GM18517 (cell line): ENCODE results near the gene DGKG.

Source experiments
- ATAC-seq: cut with Tn5 transposase; IDR thresholded peaks from one replicate; pipeline ENCODE4 v1.9.1; 2021; ENCODE audit warnings: mild to moderate bottlenecking, moderate library complexity; ENCODE audit not compliant: unreplicated experiment

The DGKG gene

DNA sequence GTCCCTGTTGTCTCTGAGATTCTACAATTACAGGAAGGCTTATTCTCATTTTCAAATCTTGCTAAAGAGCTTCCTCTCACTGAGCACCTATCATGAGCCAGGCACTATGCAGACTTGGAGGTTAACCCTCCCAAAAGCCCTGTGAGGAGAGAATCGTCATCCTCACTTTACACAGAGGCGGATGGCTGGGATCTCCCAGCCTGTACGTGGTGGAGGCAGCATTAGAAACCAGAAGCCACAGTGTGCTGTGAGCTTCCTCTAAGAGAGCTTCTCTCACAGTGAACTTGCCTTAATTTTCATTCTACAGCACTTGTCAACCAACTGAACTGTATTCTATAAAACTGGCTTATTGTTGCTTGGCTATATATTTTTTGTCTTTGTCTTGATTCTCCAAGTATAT is 6.1 kb upstream of the DGKG start:
- ATAC-seq, result no peak

- ATAC-seq, result no peak
These were observed 5.6 kb upstream of the DGKG start for GRCh38 chr3:186367631-186368030.

DNA sequence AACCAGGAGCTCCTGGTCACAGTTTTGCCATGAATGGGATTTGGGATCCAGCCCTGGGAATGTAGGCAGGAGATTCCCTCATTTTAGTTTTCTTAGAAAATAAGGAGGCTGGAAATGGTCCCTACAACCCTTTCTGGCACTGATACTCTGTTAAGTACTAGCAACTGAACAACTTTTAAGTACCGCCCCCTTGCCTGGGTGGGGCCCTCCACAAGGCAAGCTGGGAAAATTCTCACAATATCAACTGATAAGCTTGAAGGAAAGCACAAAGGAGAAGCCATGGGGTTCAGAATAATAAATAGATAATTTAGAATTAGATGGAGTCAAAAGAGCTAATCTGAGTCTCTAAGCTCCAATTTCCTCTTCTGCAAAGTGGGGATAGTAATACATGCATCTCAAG is 4.2 kb upstream of the DGKG start:
- no peak for ATAC-seq

DNA sequence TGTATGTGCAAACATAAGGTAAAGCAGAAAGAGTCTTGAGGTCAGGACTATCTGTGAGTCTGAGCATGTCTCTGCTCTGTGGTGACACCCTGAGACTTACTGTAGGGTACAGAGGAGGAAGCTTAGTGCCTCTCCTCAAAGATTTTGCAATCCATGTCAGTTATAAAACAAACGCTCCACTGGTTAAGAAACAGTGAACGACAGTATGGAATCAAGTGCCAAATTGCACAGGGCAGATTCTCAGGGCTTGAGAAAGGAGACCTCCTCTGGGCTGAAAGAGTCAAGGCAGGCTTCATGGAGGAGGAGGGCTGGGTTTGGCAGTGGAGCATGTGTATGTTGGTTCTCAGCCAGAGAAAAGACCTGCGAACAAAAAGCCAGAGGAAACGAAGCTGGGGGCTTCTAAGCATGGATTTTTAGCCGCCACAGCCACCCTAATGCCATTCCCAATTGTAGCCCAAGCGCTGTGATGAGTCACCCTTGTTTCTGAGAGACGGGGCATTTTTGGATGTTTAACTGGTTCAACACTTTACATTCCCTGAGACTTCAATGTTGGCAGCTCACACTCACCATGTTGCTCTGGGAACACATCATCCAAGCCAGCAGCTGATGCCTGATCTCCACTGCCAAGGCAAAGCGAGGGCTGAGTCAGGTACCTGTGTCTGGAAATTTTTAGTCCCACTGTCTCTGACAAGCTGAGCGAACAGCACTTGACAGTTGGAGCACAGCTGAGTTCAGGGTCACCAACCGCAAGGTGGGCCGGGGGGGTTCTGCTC is 3.4 kb upstream of the DGKG start:
- no peak for ATAC-seq

DNA sequence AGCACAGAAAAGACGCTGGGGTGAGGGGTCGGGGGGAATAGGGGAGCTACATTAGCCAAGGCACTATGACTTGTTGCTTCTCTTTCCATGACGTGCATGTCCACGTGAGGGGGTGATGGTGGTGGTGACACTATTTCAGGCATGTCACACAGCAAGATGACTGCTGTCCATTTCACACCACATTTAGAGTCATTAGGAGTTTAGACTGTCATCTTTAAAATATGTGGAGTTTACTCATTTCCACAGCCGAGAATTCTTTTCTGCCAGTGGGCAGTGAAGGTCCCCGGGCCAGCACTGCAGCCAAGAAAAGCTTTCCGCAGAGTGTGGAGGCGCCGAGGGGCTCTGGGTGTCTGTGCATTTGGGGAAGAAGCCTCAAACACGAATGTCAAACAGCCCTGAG is 954 bp upstream of the DGKG start:
- no peak for ATAC-seq

DNA sequence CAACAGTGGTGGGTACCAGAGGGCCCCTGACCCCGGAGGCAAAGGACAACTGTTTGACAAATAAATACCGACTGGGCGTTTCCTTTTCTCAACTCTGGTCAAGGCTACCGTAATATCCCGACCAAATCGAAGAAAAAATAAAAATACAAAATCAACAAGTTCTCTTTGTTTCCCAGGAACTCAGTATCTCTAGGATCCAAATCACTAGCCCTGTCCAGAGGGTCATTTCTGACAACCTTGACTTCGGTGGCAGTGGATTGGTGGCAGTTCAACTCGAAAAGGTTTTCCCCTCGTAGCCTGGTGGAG is 456 bp upstream of the DGKG start:
- ATAC-seq, result no peak

DNA sequence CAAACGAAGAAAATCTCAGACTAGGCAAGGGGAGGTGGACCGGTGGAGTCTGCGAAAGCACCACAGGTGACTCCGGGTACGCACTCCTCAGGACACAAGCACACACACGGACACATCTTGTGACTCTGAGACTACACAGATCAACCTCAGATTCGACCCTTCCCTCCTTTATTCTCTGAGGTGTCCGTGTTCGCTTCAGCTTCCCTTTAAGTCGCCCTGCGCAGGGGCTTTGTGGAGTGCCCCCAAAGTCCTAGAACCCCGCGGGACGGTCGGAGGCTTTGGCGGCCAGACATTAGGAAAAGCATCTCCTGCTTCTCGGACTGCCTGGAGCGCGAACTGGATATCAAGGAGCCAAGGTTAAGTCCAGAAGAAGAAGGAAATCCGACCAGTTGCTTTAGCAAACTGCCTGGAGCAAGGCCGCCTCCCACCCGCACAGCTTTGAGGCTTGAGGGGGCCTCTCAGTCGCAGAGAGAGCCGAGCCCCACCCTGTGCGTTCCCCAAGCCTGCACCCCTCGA is 730 bp downstream of the DGKG start:
- no peak for ATAC-seq

GRCh38 chr3:186360779-186361178 is 1.3 kb downstream of the DGKG start:
- ATAC-seq, result no peak

- ATAC-seq, result no peak
These were observed 3.0 kb downstream of the DGKG start for GRCh38 chr3:186359078-186359477.

DNA sequence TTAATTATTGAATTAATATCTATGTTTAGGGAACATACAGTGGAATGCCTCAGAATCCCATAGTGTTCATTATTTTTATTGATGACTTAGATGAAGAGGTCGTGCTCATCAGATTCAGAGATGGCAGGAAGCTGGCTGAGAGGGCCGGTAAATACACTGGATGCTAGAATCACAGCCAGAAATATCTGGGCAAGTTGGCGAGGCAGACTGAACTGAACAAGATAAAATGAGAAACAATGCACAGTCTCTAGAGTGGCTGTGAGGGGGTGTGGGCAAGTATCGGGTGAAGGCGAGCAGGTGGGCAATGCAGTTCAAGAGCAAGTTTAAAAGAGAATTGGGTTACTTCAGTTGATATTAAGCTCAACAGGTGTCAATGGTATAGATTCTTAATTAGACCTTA is 5.9 kb downstream of the DGKG start:
- no peak for ATAC-seq

DNA sequence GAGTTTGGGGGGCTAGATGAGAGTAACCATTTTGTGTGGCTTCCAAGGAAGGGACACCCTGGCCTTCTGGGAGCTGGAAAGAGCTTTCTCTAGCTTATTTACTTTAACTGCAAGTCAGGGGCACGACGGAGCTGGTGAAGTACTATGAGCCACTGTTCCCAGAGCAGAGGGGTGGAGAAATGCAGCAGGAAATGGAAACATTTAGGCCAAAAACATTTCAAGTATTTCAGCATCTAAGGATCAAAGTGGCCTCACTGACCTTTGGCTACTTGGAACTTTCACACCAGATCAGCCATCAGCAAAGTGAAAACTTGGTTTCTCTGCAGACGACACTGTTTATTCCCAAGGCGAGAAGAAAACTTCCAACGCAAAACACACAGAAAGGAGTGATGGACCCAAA is 7.9 kb downstream of the DGKG start:
- no peak for ATAC-seq

GRCh38 chr3:186352369-186352768 is 9.7 kb downstream of the DGKG start:
- no peak for ATAC-seq

DNA sequence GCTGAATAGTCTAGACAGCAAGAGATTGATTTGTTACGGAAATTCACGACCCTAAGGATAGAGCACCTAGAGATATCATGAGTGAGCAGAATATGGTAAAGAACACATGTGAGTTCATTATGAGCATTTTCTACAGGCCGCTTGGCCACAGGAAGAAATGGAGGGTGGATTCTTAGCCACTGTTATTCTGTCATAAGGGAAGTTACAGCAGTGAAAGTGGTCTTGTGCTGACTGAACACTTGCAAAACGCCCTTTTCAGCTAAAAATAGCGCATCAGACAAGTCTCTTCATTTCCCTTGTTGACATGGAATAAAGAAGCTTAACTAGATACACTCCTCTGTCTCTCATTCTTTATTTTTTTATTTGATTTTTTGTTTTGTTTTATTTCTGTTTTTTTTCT is 19.8 kb downstream of the DGKG start:
- no peak for ATAC-seq

GRCh38 chr3:186340204-186340603 is 21.8 kb downstream of the DGKG start:
- no peak for ATAC-seq

- no peak for ATAC-seq
These were observed 22.7 kb downstream of the DGKG start for GRCh38 chr3:186339180-186339918.

- ATAC-seq, result no peak
These were observed 28.8 kb downstream of the DGKG start for GRCh38 chr3:186333256-186333655.

DNA sequence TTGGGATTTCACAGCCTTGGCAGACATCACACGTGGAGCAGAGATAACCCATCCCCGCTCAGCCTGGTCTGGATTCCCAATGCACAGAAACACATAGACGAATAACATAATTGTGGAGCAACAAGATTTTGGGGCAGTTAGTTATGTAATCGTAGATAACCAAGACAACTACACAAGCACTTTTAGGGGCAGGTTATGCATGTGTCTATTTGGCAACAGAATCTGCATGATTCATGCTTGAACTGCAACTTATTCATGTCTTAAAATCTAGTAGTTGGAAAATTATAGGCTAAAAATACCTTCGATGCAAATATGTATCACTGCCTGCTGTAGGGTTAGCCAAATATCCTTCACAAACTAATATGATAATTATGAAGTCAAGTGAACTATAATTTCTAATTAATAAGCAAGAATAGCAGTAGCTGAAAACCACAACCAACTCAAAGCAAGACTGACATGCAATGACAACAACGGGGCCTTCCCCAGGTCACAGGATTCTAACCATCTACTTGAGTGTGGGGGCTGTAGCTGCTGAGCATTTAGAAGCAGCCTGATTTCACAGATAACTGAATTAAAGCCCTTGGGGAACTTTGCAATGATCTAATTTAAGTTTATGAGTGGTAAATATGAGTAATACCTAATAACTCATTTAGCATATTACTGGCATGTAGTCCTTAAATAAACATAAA is 31.1 kb downstream of the DGKG start:
- no peak for ATAC-seq

GRCh38 chr3:186329589-186329988 is 32.4 kb downstream of the DGKG start:
- ATAC-seq, result no peak

DNA sequence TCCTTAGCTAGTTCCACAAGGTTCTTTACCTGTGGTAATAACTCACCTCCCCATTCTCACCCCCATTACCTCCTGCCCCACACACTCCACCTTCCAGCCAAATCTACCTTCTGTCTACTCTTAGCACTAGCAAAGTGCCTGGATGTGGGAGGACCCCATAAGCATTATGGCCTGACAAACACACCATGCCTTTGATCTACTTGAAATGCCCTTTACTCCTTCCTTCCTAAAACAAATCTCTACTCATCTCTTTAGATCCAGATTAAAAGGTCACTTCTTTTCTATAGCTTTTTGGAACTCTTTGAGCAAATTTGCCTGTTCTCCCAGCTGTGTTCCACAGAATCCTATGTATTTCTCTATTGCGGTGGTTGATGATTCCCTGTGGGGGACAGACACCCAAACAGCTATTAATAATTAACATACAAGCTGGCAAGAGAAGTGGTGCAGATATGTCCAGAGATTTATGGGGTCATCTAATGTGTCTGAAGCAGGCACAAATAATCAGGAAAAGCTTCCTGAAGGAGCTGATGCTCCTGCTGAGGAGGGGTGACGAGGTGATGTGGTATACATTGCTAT is 34.0 kb downstream of the DGKG start:
- ATAC-seq, result no peak

DNA sequence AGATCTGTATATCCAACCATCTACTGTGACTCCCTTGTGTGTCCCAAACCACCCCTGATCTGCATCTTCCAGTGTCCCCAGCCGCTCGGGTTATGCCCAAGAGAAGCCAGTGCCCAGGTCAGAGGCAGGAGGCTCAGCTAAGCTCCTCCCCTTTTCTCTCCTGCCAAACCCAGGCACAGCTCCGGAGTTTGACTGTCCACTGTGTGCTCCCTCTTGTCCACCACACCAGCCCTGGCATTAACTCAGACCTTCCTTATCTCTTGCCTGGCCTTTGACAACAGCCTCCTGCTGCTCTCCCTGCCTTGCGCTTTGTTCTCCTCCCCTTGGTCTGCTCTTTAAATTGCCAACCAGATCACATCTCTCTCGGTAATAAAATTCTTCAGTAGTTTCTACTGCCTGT is 39.3 kb downstream of the DGKG start:
- no peak for ATAC-seq

- ATAC-seq, result no peak
These were observed 40.3 kb downstream of the DGKG start for GRCh38 chr3:186321746-186322145.
